Osteoblast (primary cell): ENCODE results near the gene BBS10. TPM values are rescaled to one million over a fixed set of nuclear protein-coding genes. Genes with fewer than 3 reads are reported as not detected.

Source experiments
- DNase-seq: peaks from one replicate; pipeline ENCODE4 v3.0.0; 2011; ENCODE audit warnings: low spot score, mixed read lengths; ENCODE audit not compliant: insufficient read length; ENCODE audit errors: missing footprints
- H2AFZ ChIP-seq: 2 replicates; pipeline ENCODE4 v1.6.0; 2011; ENCODE audit warnings: mild to moderate bottlenecking, low read length
- H3K27ac ChIP-seq: 2 replicates; pipeline ENCODE4 v1.5.1; 2011; ENCODE audit warnings: mild to moderate bottlenecking, low read depth, low read length, moderate library complexity
- H3K27me3 ChIP-seq: 2 replicates; pipeline ENCODE4 v1.6.0; 2012; ENCODE audit warnings: mild to moderate bottlenecking, control low read depth, inconsistent platforms, low read length, moderate library complexity; ENCODE audit not compliant: insufficient read depth
- H3K36me3 ChIP-seq: 2 replicates; pipeline ENCODE4 v1.5.1; 2011; ENCODE audit warnings: mild to moderate bottlenecking, low read length, control low read depth, moderate library complexity; ENCODE audit not compliant: insufficient read depth
- H3K4me1 ChIP-seq: 2 replicates; pipeline ENCODE4 v1.5.1; 2011; ENCODE audit warnings: mild to moderate bottlenecking, low read length, control low read depth, moderate library complexity; ENCODE audit not compliant: insufficient read depth
- H3K4me2 ChIP-seq: 2 replicates; pipeline ENCODE4 v1.6.0; 2011; ENCODE audit warnings: mild to moderate bottlenecking, low read length; ENCODE audit not compliant: insufficient read depth
- H3K4me3 ChIP-seq: fragments of 200-600 bp; sonication (generic); 3 replicates; pipeline ENCODE4 v1.5.1; 2012; ENCODE audit warnings: mild to moderate bottlenecking, low read length, inconsistent platforms; ENCODE audit not compliant: insufficient read depth
- H3K79me2 ChIP-seq: 2 replicates; pipeline ENCODE4 v1.6.0; 2012; ENCODE audit warnings: mild to moderate bottlenecking, low read length, control low read depth, inconsistent platforms; ENCODE audit not compliant: insufficient read depth
- H3K9me3 ChIP-seq: 2 replicates; pipeline ENCODE4 v1.5.1; 2011; ENCODE audit warnings: low read depth, low read length, control low read depth
- H4K20me1 ChIP-seq: 2 replicates; pipeline ENCODE4 v1.6.0; 2012; ENCODE audit warnings: mild to moderate bottlenecking, low read length, control low read depth; ENCODE audit not compliant: insufficient read depth
- CTCF ChIP-seq: IDR thresholded peaks from 2 replicates; pipeline ENCODE4 v1.5.1; 2011; ENCODE audit warnings: mild to moderate bottlenecking, low read depth, low read length, moderate library complexity; ENCODE audit errors: extremely low read depth
- total RNA-seq: library from RNA; depleted of rRNA; stranded (reverse); fragments of >200 nt; gene quantifications from 2 replicates; pipeline ENCODE4 v1.2.3, GENCODE V29; 2012

Gene BBS10
- total RNA-seq, 1 donor = 9.8 TPM

- no peaks in the 10 kb centered on the region for H3K27me3 ChIP-seq
- no peaks in the 10 kb centered on the region for H3K9me3 ChIP-seq
- H3K27ac ChIP-seq = no peak overlapping the region
- H3K4me1 ChIP-seq = peaks cover 38% of the 10 kb centered on the region
- H3K4me2 ChIP-seq = no peak overlapping the region
- H3K36me3 ChIP-seq = no peaks in the 10 kb centered on the region
- peaks cover 35% of the 10 kb centered on the region for H3K79me2 ChIP-seq
- TF ChIP-seq CTCF = no peak
- H3K4me3 ChIP-seq = no peak overlapping the region
- no peaks in the 10 kb centered on the region for H4K20me1 ChIP-seq
- H2AFZ ChIP-seq = no peak overlapping the region
- DNase-seq = no peak
These were observed 2.6 kb downstream of the BBS10 start for GRCh38 chr12:76345569-76345968.

- no peak overlapping the region for H3K27ac ChIP-seq
- no peak overlapping the region for H3K4me3 ChIP-seq
- H3K9me3 ChIP-seq = no peaks in the 10 kb centered on the region
- peaks cover 32% of the 10 kb centered on the region for H3K4me1 ChIP-seq
- peak; percentile 62 for DNase-seq
- H3K4me2 ChIP-seq = no peak overlapping the region
- H3K79me2 ChIP-seq = peaks cover 21% of the 10 kb centered on the region
- H3K27me3 ChIP-seq = no peaks in the 10 kb centered on the region
- H3K36me3 ChIP-seq = no peaks in the 10 kb centered on the region
- no peak overlapping the region for H2AFZ ChIP-seq
- no peaks in the 10 kb centered on the region for H4K20me1 ChIP-seq
- TF ChIP-seq CTCF = no peak
These were observed 6.7 kb downstream of the BBS10 start for GRCh38 chr12:76341436-76342030.

- no peaks in the 10 kb centered on the region for H3K27me3 ChIP-seq
- H2AFZ ChIP-seq = no peak overlapping the region
- peaks cover 25% of the 10 kb centered on the region for H3K4me1 ChIP-seq
- no peak for TF ChIP-seq CTCF
- H3K4me3 ChIP-seq = no peak overlapping the region
- no peak overlapping the region for H3K27ac ChIP-seq
- H3K79me2 ChIP-seq = peaks cover 14% of the 10 kb centered on the region
- no peaks in the 10 kb centered on the region for H4K20me1 ChIP-seq
- no peaks in the 10 kb centered on the region for H3K9me3 ChIP-seq
- no peak overlapping the region for H3K4me2 ChIP-seq
- no peaks in the 10 kb centered on the region for H3K36me3 ChIP-seq
- DNase-seq = no peak
These were observed 7.4 kb downstream of the BBS10 start for GRCh38 chr12:76340680-76341435.

GRCh38 chr12:76337583-76337982 is 10.6 kb downstream of the BBS10 start:
- Histone ChIP-seq H3K79me2 (no peaks in the 10 kb centered on the region), H3K27ac (peak overlapping the region; percentile 43), H3K9me3 (no peaks in the 10 kb centered on the region), H3K4me1 (peaks cover 20% of the 10 kb centered on the region), H2AFZ (no peak overlapping the region), H3K4me2 (peak overlapping the region; percentile 40), H3K27me3 (no peaks in the 10 kb centered on the region), H4K20me1 (no peaks in the 10 kb centered on the region), H3K36me3 (no peaks in the 10 kb centered on the region), H3K4me3 (peak overlapping the region; percentile 7)
- DNase-seq = peak; percentile 25
- no peak for TF ChIP-seq CTCF
